Endothelial cell of umbilical vein (primary cell): Measurements from ENCODE around the gene MMP1. TPM values are rescaled to one million over a fixed set of nuclear protein-coding genes. Genes with fewer than 3 reads are reported as not detected.

Experiments
- BruUV-seq: library from RNA; stranded (reverse); fragments of 400-500 nt; replicated peaks from 2 replicates; lab custom pipeline; 2021; lab: Mats Ljungman, UMichigan
- CTCF ChIA-PET: fragments of 300-600, 350-600 bp; sonication (Branson Sonifier 250); formaldehyde crosslinking; loops from one replicate; lab custom pipeline; 2021; ENCODE audit warnings: antibody characterized with exemption, inconsistent platforms; lab: Charles Lee
- POLR2A ChIA-PET: fragments of 300-600, 350-600 bp; sonication (Branson Sonifier 250); formaldehyde crosslinking; loops from one replicate; lab custom pipeline; 2021; ENCODE audit warnings: antibody characterized with exemption, inconsistent platforms; lab: Charles Lee
- DNase-seq: peaks from one replicate; pipeline ENCODE4 v3.0.0-alpha.2; 2011; ENCODE audit warnings: low read depth, low spot score
- FAIRE-seq: peaks from 2 replicates; lab custom pipeline; 2011; peaks lifted over from hg19 to GRCh38; lab: Jason Lieb, UNC
- H2AFZ ChIP-seq: 2 replicates; pipeline ENCODE4 v1.6.0; 2012; ENCODE audit warnings: low read depth, low read length, control low read depth, inconsistent platforms
- H3K27ac ChIP-seq: 2 replicates; pipeline ENCODE4 v1.5.1; 2011; ENCODE audit warnings: low read depth, mild to moderate bottlenecking, control low read depth, low read length, moderate library complexity; ENCODE audit not compliant: insufficient read depth
- H3K27me3 ChIP-seq, 2 experiments: 2 replicates each; pipeline versions ENCODE4 v1.6.0 to v1.6.1; 2011; ENCODE audit warnings: low read length in 2 of 2, mixed read lengths in 1 of 2; ENCODE audit not compliant: control insufficient read depth in 2 of 2, insufficient read depth in 2 of 2
- H3K36me3 ChIP-seq, 2 experiments: 2 replicates in 1 of 2; 3 replicates in 1 of 2; pipeline ENCODE4 v1.5.1; 2011; ENCODE audit warnings: low read length in 2 of 2, mild to moderate bottlenecking in 1 of 2, moderate library complexity in 1 of 2; ENCODE audit not compliant: control insufficient read depth in 2 of 2, insufficient read depth in 2 of 2; ENCODE audit errors: extremely low read depth in 1 of 2
- H3K4me1 ChIP-seq: 3 replicates; pipeline ENCODE4 v1.5.1; 2011; ENCODE audit warnings: mild to moderate bottlenecking, low read length; ENCODE audit not compliant: control insufficient read depth, insufficient read depth; ENCODE audit errors: extremely low read depth
- H3K4me2 ChIP-seq: 2 replicates; pipeline ENCODE4 v1.6.1; 2011; ENCODE audit warnings: low read length, control low read depth, mixed read lengths; ENCODE audit not compliant: insufficient read depth
- H3K4me3 ChIP-seq, 3 experiments: fragments of 200-600 bp in 1 of 3; sonication (generic), shearing (Covaris generic) in 1 of 3; replicated peaks in 1 of 3; 2 replicates each; pipeline ENCODE4 v1.5.1; 2011 to 2016; ENCODE audit warnings: control low read depth in 3 of 3, low read length in 3 of 3, mild to moderate bottlenecking in 2 of 3, inconsistent platforms in 1 of 3, low read depth in 1 of 3, moderate library complexity in 1 of 3; ENCODE audit not compliant: insufficient read depth in 1 of 3
- H3K79me2 ChIP-seq: 2 replicates; pipeline ENCODE4 v1.6.0; 2012; ENCODE audit warnings: low read length, inconsistent platforms; ENCODE audit not compliant: control insufficient read depth, insufficient read depth
- H3K9ac ChIP-seq: replicated peaks from 2 replicates; pipeline ENCODE3; 2011; ENCODE audit warnings: low read length, control low read depth; ENCODE audit not compliant: insufficient read depth; ENCODE audit errors: extremely low read depth
- H3K9me1 ChIP-seq: replicated peaks from 3 replicates; pipeline ENCODE4 v1.6.0; 2011; ENCODE audit warnings: mild to moderate bottlenecking, low read length; ENCODE audit not compliant: control insufficient read depth, insufficient read depth; ENCODE audit errors: extremely low read depth
- H3K9me3 ChIP-seq: replicated peaks from 2 replicates; pipeline ENCODE4 v1.5.1; 2012; ENCODE audit warnings: low read length, inconsistent platforms; ENCODE audit not compliant: control insufficient read depth, insufficient read depth
- H4K20me1 ChIP-seq: replicated peaks from 2 replicates; pipeline ENCODE3; 2011; ENCODE audit warnings: mild to moderate bottlenecking, low read length; ENCODE audit not compliant: control insufficient read depth, insufficient read depth; ENCODE audit errors: extremely low read depth
- CTCF ChIP-seq, 2 donors: IDR thresholded peaks; 1 replicate in 1 of 2; 2 replicates in 1 of 2; pipeline ENCODE4 v1.5.1; 2011; ENCODE audit warnings: low read length in 2 of 2, mild to moderate bottlenecking in 2 of 2, moderate library complexity in 2 of 2, control low read depth in 1 of 2, inconsistent platforms in 1 of 2, low read depth in 1 of 2; ENCODE audit not compliant: insufficient read depth in 1 of 2; ENCODE audit errors: extremely low read depth in 1 of 2
- EZH2 ChIP-seq: IDR thresholded peaks from 2 replicates; pipeline ENCODE4 v1.6.1; 2012; ENCODE audit warnings: borderline replicate concordance, low read depth, mild to moderate bottlenecking, moderate library complexity, low read length, inconsistent platforms; ENCODE audit not compliant: severe bottlenecking
- FOS ChIP-seq: IDR thresholded peaks from 2 replicates; pipeline ENCODE4 v1.6.1; 2011; ENCODE audit warnings: mild to moderate bottlenecking, low read length, moderate library complexity, borderline replicate concordance; ENCODE audit not compliant: insufficient read depth
- GATA2 ChIP-seq: IDR thresholded peaks from 2 replicates; pipeline ENCODE4 v1.7.0; 2011; ENCODE audit warnings: low read depth, mild to moderate bottlenecking, moderate library complexity, mixed read lengths, low read length; ENCODE audit not compliant: insufficient read length, insufficient read depth
- JUN ChIP-seq: IDR thresholded peaks from 2 replicates; pipeline ENCODE4 v1.6.1; 2011; ENCODE audit warnings: borderline replicate concordance, low read depth; ENCODE audit not compliant: insufficient read length, insufficient read depth
- MAX ChIP-seq: IDR thresholded peaks from 2 replicates; pipeline ENCODE4 v1.6.1; 2011; ENCODE audit not compliant: insufficient read depth, insufficient read length
- MYC ChIP-seq: IDR thresholded peaks from one replicate; pipeline ENCODE4 v1.6.1; 2011; ENCODE audit warnings: mild to moderate bottlenecking, low read depth, low read length
- POLR2A ChIP-seq: IDR thresholded peaks from 2 replicates; pipeline ENCODE4 v1.6.1; 2012; ENCODE audit warnings: low read depth, mild to moderate bottlenecking, control low read depth, low read length
- POLR2AphosphoS5 ChIP-seq: IDR thresholded peaks from 2 replicates; pipeline ENCODE4 v1.6.1; 2012; ENCODE audit warnings: low read depth, mild to moderate bottlenecking, control low read depth, low read length, moderate library complexity; ENCODE audit not compliant: insufficient read depth
- dilution Hi-C: fragments of 300-500 bp; cut with MboI; formaldehyde crosslinking; loops from one replicate; pipeline ENCODE4 v1.15.0; 2019; ENCODE audit warnings: low sequenced_read_pairs; ENCODE audit not compliant: extremely low pct_ligation_motif_present
- intact Hi-C: fragments of 100-400 bp; cut with micrococcal nuclease; formaldehyde crosslinking; loops from one replicate; pipeline ENCODE4 v1.10.0; 2022
- polyA plus RNA-seq, 4 experiments: library from polyadenylated mRNA; depleted of rRNA in 3 of 4; stranded (reverse) in 3 of 4; unstranded in 1 of 4; fragments of >200 nt; gene quantifications; 2 replicates each; pipeline versions ENCODE4 v1.2.1 to v1.2.3, GENCODE V29; 2011 to 2012; ENCODE audit warnings: missing spikeins in 1 of 4
- total RNA-seq: library from RNA; stranded (reverse); gene quantifications from 2 replicates; pipeline ENCODE4 v1.2.3, GENCODE V29; 2021

The MMP1 gene
- total and polyA plus RNA-seq, 2 donors (not counting 3 experiments of a cell fraction or from before 2014, with no cell fraction given) = 1.4 to 1,694 TPM

GRCh38 chr11:102836290-102836875 is 38.4 kb upstream of the MMP1 start:
- peaks cover 9 to 10% of the 10 kb centered on the region in 2 experiments for H3K27me3 ChIP-seq
- TF ChIP-seq POLR2A (no peak), POLR2AphosphoS5 (no peak), CTCF (IDR thresholded peaks at IDR 0.05; ENCODE audit: extremely low read depth in 1 of 2, insufficient read depth in 1 of 2, low read depth in 1 of 2, low read length in 2 of 2) (no peak), EZH2 (no peak), MYC (no peak), FOS (no peak), JUN (no peak), MAX (no peak), GATA2 (no peak)
- no peaks in the 10 kb centered on the region for H3K36me3 ChIP-seq
- H3K27ac ChIP-seq = no peak overlapping the region
- dilution Hi-C loops = no loop called here
- CTCF ChIA-PET = no interaction called here
- no peak for FAIRE-seq
- H3K9ac ChIP-seq = no peak overlapping the region
- no peaks in the 10 kb centered on the region for H3K9me3 ChIP-seq
- POLR2A ChIA-PET = interaction anchor here (0.7 kb wide), 1 partner anchor 75 kb away, joined by 4 read pairs; no protein-coding TSS in a partner anchor
- intact Hi-C loops = no loop called here
- no TSS peak for BruUV-seq
- H3K79me2 ChIP-seq = no peaks in the 10 kb centered on the region
- no peak for DNase-seq
- no peaks in the 10 kb centered on the region for H3K4me1 ChIP-seq
- H3K4me2 ChIP-seq = no peak overlapping the region
- H4K20me1 ChIP-seq = no peaks in the 10 kb centered on the region
- no peak overlapping the region for H3K4me3 ChIP-seq
- H3K9me1 ChIP-seq = no peaks in the 10 kb centered on the region
- no peak overlapping the region for H2AFZ ChIP-seq
